Pancreas (tissue), 10 donors: ENCODE data around the gene TGFBR1. TPM values are rescaled to one million over a fixed set of nuclear protein-coding genes. Genes with fewer than 3 reads are reported as not detected.
A peak's percentile ranks its signal among the peaks of the same experiment; 100 is the strongest.

Source experiments
- ATAC-seq, 4 donors: fragments of 200-7000 bp; cut with Tn5 transposase; one replicate each; pipeline versions ENCODE4 v1.8.0 to v1.9.1; 2020; ENCODE audit warnings: mild to moderate bottlenecking in 4 of 4, moderate library complexity in 4 of 4
- DNase-seq, 6 donors: peaks; one replicate each; pipeline ENCODE4 v3.0.0-alpha.2; 2020
- FAIRE-seq: peaks from 2 replicates; lab custom pipeline; 2012; peaks lifted over from hg19 to GRCh38; lab: Jason Lieb, UNC
- H3K27ac ChIP-seq, 4 donors: fragments of 200-600 bp; sonication (generic); 1 replicate in 3 of 4; 2 replicates in 1 of 4; pipeline versions ENCODE4 v1.5.0 to v1.8.0; 2020
- H3K27me3 ChIP-seq, 4 donors: fragments of 200-600 bp; one replicate each; pipeline ENCODE4 v1.8.0; 2021
- H3K36me3 ChIP-seq, 3 donors: fragments of 200-600 bp; sonication (generic) in 1 of 3; one replicate each; pipeline versions ENCODE4 v1.5.0 to v1.8.0; 2020 to 2021
- H3K4me1 ChIP-seq, 3 donors: fragments of 200-600 bp; one replicate each; pipeline ENCODE4 v1.8.0; 2021
- H3K4me3 ChIP-seq, 4 donors: fragments of 200-600 bp; sonication (generic) in 2 of 4; one replicate each; pipeline versions ENCODE4 v1.5.0 to v1.8.0; 2020 to 2021
- H3K9me3 ChIP-seq, 4 donors: fragments of 200-600 bp; one replicate each; pipeline ENCODE4 v1.8.0; 2021
- CTCF ChIP-seq, 4 donors: fragments of 200-600 bp; sonication (generic) in 3 of 4; IDR thresholded peaks; one replicate each; pipeline versions ENCODE4 v1.5.0 to v1.8.0; 2021; ENCODE audit warnings: antibody characterized with exemption in 4 of 4
- WGBS, 2 donors: extraction: QIAGEN DNeasy Blood & Tissue Kit; methylation state at CpG; one replicate each; pipeline ENCODE4 v1.1.7; 2013; 5-methylcytosine and 5-hydroxymethylcytosine counted together
- intact Hi-C, 3 donors: fragments of 100-400 bp; cut with DNase I; formaldehyde crosslinking; loops; one replicate each; pipeline versions ENCODE4 v1.11.1 to v1.14.2; 2022
- polyA plus RNA-seq, 2 donors: library from polyadenylated mRNA; stranded (reverse); fragments of 200-250 nt; gene quantifications; one replicate each; pipeline ENCODE4 v1.2.3, GENCODE V29; 2013
- total RNA-seq, 6 donors: library from RNA; stranded (reverse); fragmentation: NEBNext Ultra II Directional in 4 of 6; extraction: Animal tissue kit (Norgen Biotek cat#: 25700) in 4 of 6; gene quantifications; one replicate each; pipeline versions ENCODE4 v1.2.1 to v1.2.4, GENCODE V29; 2021 to 2023
- donor health status: healthy with polysubstance abuse.
- donor health status: DM: no; HTN: no; CAD: no; lungs with moderate emphysema.
- donor health status: DM: no; HTN: no; CAD: no.
- donor health status: control.
- donor health status: control.
- donor health status: Bipolar disorder and iron deficiency.
- donor health status: DM: yes; HTN: yes; CAD: no.
- donor health status: DM: no; HTN: no; CAD: no.
- donor health status: DM: no; HTN: no; CAD: no.
- donor health status: DM: yes; HTN: yes; CAD: no.

TGFBR1 gene
- total and polyA plus RNA-seq, 8 donors: 3.5 to 43.6 (median 12.2) TPM

GRCh38 chr9:99140685-99141314 is 35.9 kb downstream of the TGFBR1 start:
- intact Hi-C loops: no loop called here
- Histone ChIP-seq H3K9me3 (no peaks in the 10 kb centered on the region), H3K27me3 (no peaks in the 10 kb centered on the region), H3K27ac (no peak overlapping the region), H3K4me3 (no peak overlapping the region), H3K36me3 (peaks cover 0 to 15% (median 3%) of the 10 kb centered on the region in 3 donors), H3K4me1 (no peaks in the 10 kb centered on the region)
- DNase-seq (peak in 2 of 6 donors; percentile 24 to 32), ATAC-seq (peak; percentile 60 to 88 (median 86)), FAIRE-seq (no peak)
- TF ChIP-seq CTCF (IDR thresholded peaks at IDR 0.05): peak in 3 of 4 donors; percentile 49 to 67 (median 57)
- whole genome bisulfite sequencing, 2 donors: 82 to 89% methylated on average over 2 of the region's 2 CpGs

- H3K4me3 ChIP-seq: no peak overlapping the region
- TF ChIP-seq CTCF (IDR thresholded peaks at IDR 0.05): no peak
- H3K4me1 ChIP-seq: no peaks in the 10 kb centered on the region
- H3K9me3 ChIP-seq: no peaks in the 10 kb centered on the region
- H3K27ac ChIP-seq: no peak overlapping the region
- DNase-seq: no peak
- H3K36me3 ChIP-seq: peaks cover 0 to 23% (median 3%) of the 10 kb centered on the region in 3 donors
- intact Hi-C loops: no loop called here
- no peaks in the 10 kb centered on the region for H3K27me3 ChIP-seq
- 60 to 71% methylated on average over 5 of the region's 5 CpGs for WGBS, 2 donors
- no peak for FAIRE-seq
- no peak for ATAC-seq
Measured at GRCh38 chr9:99141849-99142248, 36.9 kb downstream of the TGFBR1 start.

GRCh38 chr9:99142275-99142674 is 37.4 kb downstream of the TGFBR1 start:
- intact Hi-C loops: no loop called here
- no peak for FAIRE-seq
- Histone ChIP-seq H3K9me3 (no peaks in the 10 kb centered on the region), H3K4me1 (no peaks in the 10 kb centered on the region), H3K27me3 (no peaks in the 10 kb centered on the region), H3K36me3 (peaks cover 0 to 25% (median 3%) of the 10 kb centered on the region in 3 donors), H3K4me3 (no peak overlapping the region), H3K27ac (no peak overlapping the region)
- no peak for ATAC-seq
- no peak for DNase-seq
- TF ChIP-seq CTCF (IDR thresholded peaks at IDR 0.05): no peak
- 93% methylated on average over 4 of the region's 4 CpGs for WGBS, 2 donors

GRCh38 chr9:99143655-99144054 is 38.7 kb downstream of the TGFBR1 start:
- Histone ChIP-seq H3K4me3 (no peak overlapping the region), H3K4me1 (no peaks in the 10 kb centered on the region), H3K9me3 (no peaks in the 10 kb centered on the region), H3K27ac (no peak overlapping the region), H3K36me3 (peaks cover 0 to 31% (median 8%) of the 10 kb centered on the region in 3 donors), H3K27me3 (no peaks in the 10 kb centered on the region)
- TF ChIP-seq CTCF (IDR thresholded peaks at IDR 0.05): no peak
- DNase-seq: no peak
- ATAC-seq: no peak
- 90 to 91% methylated on average over 3 of the region's 3 CpGs for WGBS, 2 donors
- intact Hi-C loops: no loop called here
- no peak for FAIRE-seq

GRCh38 chr9:99144966-99145365 is 40.1 kb downstream of the TGFBR1 start:
- TF ChIP-seq CTCF (IDR thresholded peaks at IDR 0.05): no peak
- intact Hi-C loops: no loop called here
- DNase-seq (no peak), FAIRE-seq (no peak), ATAC-seq (no peak)
- Histone ChIP-seq H3K27ac (no peak overlapping the region), H3K36me3 (peaks cover 0 to 31% (median 8%) of the 10 kb centered on the region in 3 donors), H3K27me3 (no peaks in the 10 kb centered on the region), H3K9me3 (no peaks in the 10 kb centered on the region), H3K4me1 (no peaks in the 10 kb centered on the region), H3K4me3 (no peak overlapping the region)
- WGBS, 2 donors: 69 to 87% methylated on average over 4 of the region's 4 CpGs
